GM12878 (cell line): ENCODE data around the gene SPRYD3. TPM values are rescaled to one million over a fixed set of nuclear protein-coding genes. Genes with fewer than 3 reads are reported as not detected.

Source experiments
- ATAC-seq: fragments of 200-7000 bp; cut with Tn5 transposase; 3 replicates; pipeline ENCODE4 v1.9.1; 2020; ENCODE audit warnings: mild to moderate bottlenecking, moderate library complexity
- BruUV-seq: library from RNA; stranded (reverse); fragments of 400-500 nt; replicated peaks from 2 replicates; lab custom pipeline; 2021; lab: Mats Ljungman, UMichigan
- CTCF ChIA-PET: fragments of 300-600 bp; sonication (Branson Sonifier 250); formaldehyde crosslinking; extraction: SDS; loops from one replicate; lab custom pipeline; 2021; ENCODE audit warnings: inconsistent platforms; lab: Yijun Ruan, JAX
- POLR2A ChIA-PET: fragments of 350-600 bp; formaldehyde crosslinking; extraction: SDS; loops from one replicate; lab custom pipeline; 2021; ENCODE audit warnings: inconsistent platforms; lab: Charles Lee
- RAD21 ChIA-PET: fragments of 300-600 bp; sonication (Branson Sonifier 250); formaldehyde crosslinking; loops from one replicate; lab custom pipeline; 2023; ENCODE audit warnings: antibody characterized with exemption; ENCODE audit not compliant: unreplicated experiment; lab: Charles Lee
- SMC1A ChIA-PET: fragments of 300-600 bp; sonication (Branson Sonifier 250); formaldehyde crosslinking; loops from one replicate; lab custom pipeline; 2023; ENCODE audit not compliant: unreplicated experiment, uncharacterized antibody; lab: Charles Lee
- DNase-seq: peaks from one replicate; pipeline ENCODE4 v3.0.0-alpha.2; 2011; ENCODE audit warnings: low read depth, low spot score
- FAIRE-seq: peaks from 3 replicates; lab custom pipeline; 2011; peaks lifted over from hg19 to GRCh38; lab: Jason Lieb, UNC
- H2AFZ ChIP-seq: 2 replicates; pipeline ENCODE4 v1.6.0; 2011; ENCODE audit warnings: low read depth, low read length, control low read depth; ENCODE audit not compliant: control insufficient read depth
- H3K27ac ChIP-seq: 2 replicates; pipeline ENCODE4 v1.5.1; 2011; ENCODE audit warnings: control low read depth; ENCODE audit not compliant: control insufficient read depth, insufficient read depth
- H3K27me3 ChIP-seq, 2 experiments: replicated peaks in 1 of 2; 2 replicates each; pipeline versions ENCODE4 v1.6.0 to v1.6.1; 2011; ENCODE audit warnings: low read length in 1 of 2; ENCODE audit not compliant: control insufficient read depth in 2 of 2, insufficient read depth in 2 of 2
- H3K36me3 ChIP-seq, 2 experiments: 2 replicates each; pipeline ENCODE4 v1.5.1; 2011; ENCODE audit warnings: low read length in 1 of 2; ENCODE audit not compliant: control insufficient read depth in 2 of 2, insufficient read depth in 2 of 2
- H3K4me1 ChIP-seq: 2 replicates; pipeline ENCODE4 v1.6.1; 2011; ENCODE audit warnings: mild to moderate bottlenecking, low read length, moderate library complexity, mixed read lengths; ENCODE audit not compliant: control insufficient read depth, insufficient read depth
- H3K4me2 ChIP-seq: 2 replicates; pipeline ENCODE4 v1.6.0; 2011; ENCODE audit warnings: control low read depth; ENCODE audit not compliant: control insufficient read depth, insufficient read depth
- H3K4me3 ChIP-seq: fragments of 200-600 bp; sonication (generic); 2 replicates; pipeline ENCODE4 v1.5.1; 2016
- H3K79me2 ChIP-seq: 2 replicates; pipeline ENCODE4 v1.6.0; 2011; ENCODE audit warnings: low read length; ENCODE audit not compliant: control insufficient read depth, insufficient read depth
- H3K9ac ChIP-seq: 2 replicates; pipeline ENCODE4 v1.8.0; 2011; ENCODE audit warnings: low read length, control low read depth, mixed read lengths; ENCODE audit not compliant: control insufficient read depth, insufficient read depth
- H3K9me3 ChIP-seq: replicated peaks from 3 replicates; pipeline ENCODE4 v1.5.1; 2011; ENCODE audit warnings: mild to moderate bottlenecking, low read length; ENCODE audit not compliant: control insufficient read depth, insufficient read depth
- H4K20me1 ChIP-seq: 2 replicates; pipeline ENCODE4 v1.6.0; 2011; ENCODE audit not compliant: control insufficient read depth, insufficient read depth
- BACH1 ChIP-seq: fragments of 450-650 bp; IDR thresholded peaks from 2 replicates; pipeline ENCODE4 v1.6.1; 2017; ENCODE audit warnings: mild to moderate bottlenecking, borderline replicate concordance
- BCL3 ChIP-seq: IDR thresholded peaks from 2 replicates; pipeline ENCODE4 v1.6.1; 2011; ENCODE audit warnings: borderline replicate concordance, low read depth, mild to moderate bottlenecking, moderate library complexity, low read length; ENCODE audit not compliant: insufficient read depth, poor library complexity, severe bottlenecking
- BCLAF1 ChIP-seq: fragments of 450-650 bp; IDR thresholded peaks from 2 replicates; pipeline ENCODE4 v1.6.1; 2017; ENCODE audit warnings: antibody characterized with exemption, mild to moderate bottlenecking, moderate library complexity
- CUX1 ChIP-seq: IDR thresholded peaks from 2 replicates; pipeline ENCODE4 v1.6.1; 2012; ENCODE audit warnings: improper control_type of control experiment, low read depth, low read length; ENCODE audit not compliant: insufficient replicate concordance
- EP300 ChIP-seq, 2 experiments: fragments of 150-350 bp in 1 of 2; IDR thresholded peaks; 2 replicates each; pipeline ENCODE4 v1.6.1; 2011 to 2012; ENCODE audit warnings: low read depth in 2 of 2, low read length in 2 of 2, borderline replicate concordance in 1 of 2, improper control_type of control experiment in 1 of 2, inconsistent platforms in 1 of 2; ENCODE audit not compliant: control insufficient read depth in 1 of 2
- ETV6 ChIP-seq, 2 experiments: fragments of 450-650 bp in 1 of 2; IDR thresholded peaks in 1 of 2; conservative IDR thresholded peaks in 1 of 2; 2 replicates each; pipeline ENCODE4 v1.6.1; 2014; ENCODE audit warnings: antibody characterized with exemption in 1 of 2, borderline replicate concordance in 1 of 2, low read depth in 1 of 2, mild to moderate bottlenecking in 1 of 2, moderate library complexity in 1 of 2
- NKRF ChIP-seq: fragments of 450-650 bp; conservative IDR thresholded peaks from 2 replicates; pipeline ENCODE4 v1.6.1; 2017; ENCODE audit warnings: mild to moderate bottlenecking, moderate library complexity
- SMAD5 ChIP-seq: IDR thresholded peaks from 2 replicates; pipeline ENCODE4 v1.6.1; 2016; ENCODE audit warnings: antibody characterized with exemption, low read depth
- SMC3 ChIP-seq: IDR thresholded peaks from 2 replicates; pipeline ENCODE4 v1.6.1; 2011; ENCODE audit warnings: low read length, improper control_type of control experiment, borderline replicate concordance
- SREBF2 ChIP-seq: IDR thresholded peaks from 2 replicates; pipeline ENCODE4 v1.6.1; 2012; ENCODE audit warnings: mild to moderate bottlenecking, low read length
- WGBS: methylation state at CpG from one replicate; pipeline ENCODE4 v1.1.6; 2016; ENCODE audit warnings: low lambda C conversion rate; ENCODE audit not compliant: insufficient replicate concordance, insufficient coverage; ENCODE audit errors: missing lambda C conversion rate; 5-methylcytosine and 5-hydroxymethylcytosine counted together
- in situ Hi-C: fragments of 300-500 bp; cut with MboI; formaldehyde crosslinking; loops from 9 replicates; pipeline ENCODE4 v1.14.3; 2018; ENCODE audit warnings: mixed read lengths
- intact Hi-C: fragments of 100-400 bp; cut with micrococcal nuclease; formaldehyde crosslinking; loops from one replicate; pipeline ENCODE4 v1.14.2; 2022; ENCODE audit not compliant: unreplicated experiment
- polyA plus RNA-seq, 11 experiments: library from polyadenylated mRNA; depleted of rRNA in 4 of 11; unstranded in 6 of 11; stranded (reverse) in 5 of 11; fragments of >200 nt; fragmentation: Nextera tagmentation in 4 of 11; fragmentation: Illumina TruSeq in 1 of 11; extraction: Ambion mirVana in 4 of 11; extraction: Trizol in 1 of 11; gene quantifications; 1 replicate in 1 of 11; 2 replicates in 10 of 11; pipeline versions ENCODE4 v1.2.1 to v1.2.3, GENCODE V29; 2011 to 2016; ENCODE audit warnings: inconsistent platforms in 2 of 11, missing spikeins in 2 of 11, low read depth in 1 of 11
- total RNA-seq, 4 experiments: library from RNA; depleted of rRNA in 3 of 4; stranded (reverse); fragments of >200 nt in 3 of 4; fragmentation: Illumina TruSeq in 1 of 4; extraction: Trizol in 1 of 4; gene quantifications; 2 replicates each; pipeline versions ENCODE4 v1.2.1 to v1.2.3, GENCODE V29; 2013 to 2021

Gene SPRYD3
- total and polyA plus RNA-seq, 10 of the 15 experiments (the other 5 are each of a cell fraction or from before 2014, with no cell fraction given) = 2.3 to 26.4 (median 20.2) TPM

- no peak for ATAC-seq
- H3K36me3 ChIP-seq = no peaks in the 10 kb centered on the region
- TF ChIP-seq SREBF2 (no peak), NKRF (no peak), SMC3 (no peak), BACH1 (no peak), EP300 (IDR thresholded peaks at IDR 0.05; ENCODE audit: borderline replicate concordance in 1 of 2, control insufficient read depth in 1 of 2, low read depth in 2 of 2, low read length in 2 of 2) (no peak), ETV6 (conservative IDR thresholded peaks at IDR 0.05 in 1 of 2, IDR thresholded peaks at IDR 0.05 in 1 of 2; ENCODE audit: borderline replicate concordance in 1 of 2, low read depth in 1 of 2) (no peak), SMAD5 (no peak), BCLAF1 (no peak), CUX1 (no peak), BCL3 (no peak)
- TF ChIP-seq, all 136 proteins: peak for 0
- H3K4me1 ChIP-seq = no peaks in the 10 kb centered on the region
- H3K4me2 ChIP-seq = no peak overlapping the region
- DNase-seq (no peak), FAIRE-seq (no peak)
- H4K20me1 ChIP-seq = no peaks in the 10 kb centered on the region
- ChIA-PET RAD21 (no interaction called here), POLR2A (no interaction called here), CTCF (interaction anchor here (1.2 kb wide), 1 partner anchor 24 kb away, joined by 4 read pairs; no protein-coding TSS in a partner anchor), SMC1A (no interaction called here)
- no TSS peak for BruUV-seq
- no peak overlapping the region for H3K4me3 ChIP-seq
- no peaks in the 10 kb centered on the region for H3K27me3 ChIP-seq
- intact Hi-C loops (no loop called here), in situ Hi-C loops (no loop called here)
- 81% methylated on average over 6 of the region's 10 CpGs for WGBS
- no peaks in the 10 kb centered on the region for H3K79me2 ChIP-seq
- H3K9ac ChIP-seq = no peak overlapping the region
- no peak overlapping the region for H3K27ac ChIP-seq
- H2AFZ ChIP-seq = no peak overlapping the region
- no peaks in the 10 kb centered on the region for H3K9me3 ChIP-seq
These were observed 43.8 kb upstream of the SPRYD3 start for GRCh38 chr12:53122961-53123468.
